K562 (cell line): ENCODE data around the gene PEX11B. TPM values are rescaled to one million over a fixed set of nuclear protein-coding genes. Genes with fewer than 3 reads are reported as not detected.
A peak's percentile ranks its signal among the peaks of the same experiment; 100 is the strongest.

ENCODE experiments used
- ATAC-seq: fragments of 200-7000 bp; cut with Tn5 transposase; 3 replicates; pipeline ENCODE4 v1.9.1; 2020; ENCODE audit warnings: moderate library complexity
- BruUV-seq: library from RNA; stranded (reverse); fragments of 400-500 nt; replicated peaks from 2 replicates; lab custom pipeline; 2021; lab: Mats Ljungman, UMichigan
- CTCF ChIA-PET: fragments of 300-600 bp; formaldehyde crosslinking; extraction: SDS; loops from one replicate; lab custom pipeline; 2021; ENCODE audit warnings: low intra/inter-chr PET ratio; lab: Yijun Ruan, JAX
- POLR2A ChIA-PET: fragments of 300-600, 350-650 bp; sonication (Branson Sonifier 250); formaldehyde crosslinking; extraction: SDS; loops from one replicate; lab custom pipeline; 2021; ENCODE audit warnings: antibody characterized with exemption, inconsistent platforms; lab: Yijun Ruan, JAX
- DNase-seq, 4 experiments: peaks; one replicate each; pipeline versions ENCODE4 v3.0.0 to v3.0.0-alpha.2; 2011 to 2018; ENCODE audit warnings: low spot score in 3 of 4, mixed read lengths in 3 of 4; ENCODE audit errors: extremely low read depth in 1 of 4
- FAIRE-seq: peaks from 2 replicates; lab custom pipeline; 2011; peaks lifted over from hg19 to GRCh38; lab: Jason Lieb, UNC
- H2AFZ ChIP-seq: 2 replicates; pipeline ENCODE4 v1.6.0; 2011; ENCODE audit warnings: low read depth, low read length, control low read depth, inconsistent platforms
- H3K27ac ChIP-seq: fragments of 200-600 bp; 3 replicates; pipeline ENCODE4 v1.8.0; 2011; ENCODE audit warnings: low read depth, mild to moderate bottlenecking, control low read depth, inconsistent platforms, low read length, moderate library complexity, mixed read lengths; ENCODE audit errors: extremely low read depth
- H3K27me3 ChIP-seq, 2 experiments: fragments of 300-600 bp in 1 of 2; 2 replicates in 1 of 2; 3 replicates in 1 of 2; pipeline versions ENCODE4 v1.6.0 to v1.8.0; 2011; ENCODE audit warnings: inconsistent platforms in 2 of 2, low read length in 2 of 2, mild to moderate bottlenecking in 1 of 2, mixed read lengths in 1 of 2, moderate library complexity in 1 of 2; ENCODE audit not compliant: control insufficient read depth in 2 of 2, insufficient read depth in 2 of 2
- H3K36me3 ChIP-seq: fragments of 300-600 bp; 3 replicates; pipeline ENCODE4 v1.8.0; 2011; ENCODE audit warnings: mild to moderate bottlenecking, low read length, inconsistent platforms; ENCODE audit not compliant: control insufficient read depth, insufficient read depth
- H3K4me1 ChIP-seq, 2 experiments: fragments of 200-600 bp in 1 of 2; replicated peaks in 1 of 2; 2 replicates in 1 of 2; 3 replicates in 1 of 2; pipeline versions ENCODE4 v1.5.1 to v1.8.0; 2011; ENCODE audit warnings: inconsistent platforms in 2 of 2, low read length in 2 of 2, mild to moderate bottlenecking in 1 of 2, mixed read lengths in 1 of 2, moderate library complexity in 1 of 2; ENCODE audit not compliant: control insufficient read depth in 2 of 2, insufficient read depth in 2 of 2
- H3K4me2 ChIP-seq: 2 replicates; pipeline ENCODE4 v1.6.1; 2011; ENCODE audit warnings: low read length, control low read depth, inconsistent platforms, mixed read lengths; ENCODE audit not compliant: insufficient read depth
- H3K4me3 ChIP-seq: fragments of 200-600 bp; sonication (generic), shearing (Covaris generic); 2 replicates; pipeline ENCODE4 v1.5.1; 2016; ENCODE audit warnings: control low read depth, inconsistent platforms
- H3K79me2 ChIP-seq: fragments of 200-600 bp; 3 replicates; pipeline ENCODE4 v1.8.0; 2011; ENCODE audit warnings: low read length, inconsistent platforms; ENCODE audit not compliant: control insufficient read depth, insufficient read depth
- H3K9ac ChIP-seq, 2 experiments: 2 replicates each; pipeline versions ENCODE4 v1.6.0 to v1.6.1; 2011; ENCODE audit warnings: low read depth in 2 of 2, low read length in 2 of 2, control low read depth in 1 of 2, inconsistent platforms in 1 of 2, mild to moderate bottlenecking in 1 of 2, mixed read lengths in 1 of 2; ENCODE audit not compliant: insufficient read depth in 1 of 2
- H3K9me1 ChIP-seq: one replicate; pipeline ENCODE4 v1.6.0; 2011; ENCODE audit warnings: inconsistent platforms, mild to moderate bottlenecking, low read length, moderate library complexity; ENCODE audit not compliant: control insufficient read depth, insufficient read depth
- H3K9me3 ChIP-seq: replicated peaks from 2 replicates; pipeline ENCODE4 v1.5.1; 2011; ENCODE audit warnings: low read depth, low read length, inconsistent platforms; ENCODE audit not compliant: control insufficient read depth, insufficient read depth
- H4K20me1 ChIP-seq: replicated peaks from 2 replicates; pipeline ENCODE4 v1.6.1; 2011; ENCODE audit warnings: low read length, inconsistent platforms, mixed read lengths; ENCODE audit not compliant: control insufficient read depth, insufficient read depth
- BRF2 ChIP-seq: IDR thresholded peaks from 3 replicates; pipeline ENCODE4 v1.6.1; 2011; ENCODE audit warnings: borderline replicate concordance, mild to moderate bottlenecking; ENCODE audit not compliant: insufficient read length, insufficient read depth
- CEBPG ChIP-seq, 3 experiments: fragments of 200-800 bp in 1 of 3; sonication (Bioruptor generic) in 1 of 3; sonication (generic) in 1 of 3; formaldehyde crosslinking in 1 of 3; IDR thresholded peaks in 2 of 3; conservative IDR thresholded peaks in 1 of 3; 2 replicates each; pipeline versions ENCODE4 v1.6.1 to v1.8.0; 2016 to 2022; ENCODE audit warnings: missing compliant biosample characterization in 2 of 3, missing genetic modification characterization in 2 of 3, mild to moderate bottlenecking in 1 of 3, missing genetic modification reagents in 1 of 3
- CREB3L1 ChIP-seq: fragments of 450-650 bp; IDR thresholded peaks from 2 replicates; pipeline ENCODE4 v1.6.1; 2014; ENCODE audit warnings: low read depth, mild to moderate bottlenecking, moderate library complexity, borderline replicate concordance
- MECOM ChIP-seq: fragments of 250-450 bp; sonication (Bioruptor Pico); IDR thresholded peaks from 2 replicates; pipeline ENCODE4 v1.8.0; 2022; ENCODE audit warnings: inconsistent platforms
- MYNN ChIP-seq, 2 experiments: sonication (generic); formaldehyde crosslinking in 1 of 2; IDR thresholded peaks; 2 replicates each; pipeline versions ENCODE4 v1.5.0 to v1.6.1; 2016 to 2020; ENCODE audit warnings: antibody characterized with exemption in 1 of 2, missing genetic modification reagents in 1 of 2
- PRDM10 ChIP-seq: fragments of 450-650 bp; IDR thresholded peaks from 2 replicates; pipeline ENCODE4 v1.6.1; 2018; ENCODE audit not compliant: partially characterized antibody
- RBBP5 ChIP-seq: fragments of 200-600 bp; sonication (generic); IDR thresholded peaks from 2 replicates; pipeline ENCODE4 v1.6.1; 2012; ENCODE audit warnings: borderline replicate concordance, mild to moderate bottlenecking, low read length, control low read depth, inconsistent platforms; ENCODE audit not compliant: insufficient read depth, poor library complexity, severe bottlenecking
- VEZF1 ChIP-seq: fragments of 200-800 bp; sonication (Bioruptor generic); IDR thresholded peaks from 2 replicates; pipeline ENCODE4 v1.6.1; 2017; ENCODE audit warnings: missing genetic modification characterization, missing compliant biosample characterization
- ZC3H4 ChIP-seq: sonication (generic); formaldehyde crosslinking; IDR thresholded peaks from 2 replicates; pipeline ENCODE4 v1.9.0; 2021; ENCODE audit warnings: missing genetic modification reagents, borderline replicate concordance
- ZNF311 ChIP-seq: fragments of 250-450 bp; sonication (Bioruptor Pico); IDR thresholded peaks from 2 replicates; pipeline ENCODE4 v1.4.0; 2020; ENCODE audit warnings: mild to moderate bottlenecking, moderate library complexity
- ZNF644 ChIP-seq: fragments of 200-800 bp; sonication (Bioruptor generic); IDR thresholded peaks from 2 replicates; pipeline ENCODE4 v1.6.1; 2016; ENCODE audit warnings: low read depth, missing genetic modification characterization, missing compliant biosample characterization
- WGBS: fragments of 100-300 bp; shearing (Covaris generic); methylation state at CpG from one replicate; pipeline ENCODE4 v1.1.6; 2016; ENCODE audit warnings: low coverage, mixed read lengths; ENCODE audit not compliant: insufficient coverage; ENCODE audit errors: missing lambda C conversion rate; 5-methylcytosine and 5-hydroxymethylcytosine counted together
- in situ Hi-C: fragments of 300-500 bp; cut with MboI; formaldehyde crosslinking; loops from 4 replicates; pipeline ENCODE4 v1.15.0; 2018; ENCODE audit warnings: inconsistent platforms, mixed read lengths
- intact Hi-C: fragments of 100-400 bp; cut with micrococcal nuclease; formaldehyde crosslinking; loops from 2 replicates; pipeline ENCODE4 v1.14.2; 2022
- polyA plus RNA-seq, 8 experiments: library from polyadenylated mRNA; depleted of rRNA in 4 of 8; stranded (reverse) in 5 of 8; unstranded in 3 of 8; fragments of >200 nt; fragmentation: Nextera tagmentation in 2 of 8; fragmentation: Illumina TruSeq in 1 of 8; extraction: Ambion mirVana in 2 of 8; extraction: Trizol in 1 of 8; gene quantifications; 2 replicates each; pipeline versions ENCODE4 v1.2.1 to v1.2.3, GENCODE V29; 2011 to 2014; ENCODE audit warnings: inconsistent platforms in 1 of 8, missing spikeins in 1 of 8
- total RNA-seq, 7 experiments: library from RNA; depleted of rRNA in 6 of 7; stranded (reverse); fragments of >200 nt in 6 of 7; fragmentation: Illumina TruSeq in 2 of 7; extraction: Trizol in 2 of 7; gene quantifications; 2 replicates each; pipeline versions ENCODE4 v1.2.1 to v1.2.3, GENCODE V29; 2011 to 2021; ENCODE audit warnings: low replicate concordance in 1 of 7

PEX11B gene
- total and polyA plus RNA-seq, 9 of the 15 experiments (the other 6 are each of a cell fraction or from before 2014, with no cell fraction given): 13.2 to 60.0 (median 21.7) TPM

- TF ChIP-seq ZNF644 (tag) (no peak), MYNN (IDR thresholded peaks at IDR 0.05) (no peak), MYNN (CRISPR knock-in tag; IDR thresholded peaks at IDR 0.05) (no peak), CREB3L1 (no peak), RBBP5 (peak; percentile 58), MECOM (CRISPR knock-in tag) (0 out of 2 replicates have a peak, but pooled peaks have one; percentile 27), VEZF1 (CRISPR knock-in tag) (peak; percentile 36; the same call in 1 of the 2 replicates)
Measured at GRCh38 chr1:145879775-145880174, 38.7 kb downstream of the PEX11B start (continued).

- no peak overlapping the region for H3K4me2 ChIP-seq
- 35% methylated on average over 2 of the region's 2 CpGs for WGBS
- no peak overlapping the region for H3K27ac ChIP-seq
- FAIRE-seq (no peak), ATAC-seq (peak; percentile 23; the same call in 1 of the 3 replicates), DNase-seq (no peak)
- no peaks in the 10 kb centered on the region for H3K79me2 ChIP-seq
- H3K4me1 ChIP-seq: peaks cover 20 to 37% of the 10 kb centered on the region in 2 experiments
- no peak overlapping the region for H3K4me3 ChIP-seq
- in situ Hi-C loops (no loop called here), intact Hi-C loops (no loop called here)
- ChIA-PET CTCF (no interaction called here), POLR2A (interaction anchor here (0.5 to 2.4 kb wide), 5 partner anchors 8 to 160 kb away, joined by 3 to 6 read pairs (median 4); no protein-coding TSS in a partner anchor)
- H3K36me3 ChIP-seq: no peaks in the 10 kb centered on the region
- peak overlapping the region; percentile 83 for H2AFZ ChIP-seq
- H3K9me1 ChIP-seq: no peaks in the 10 kb centered on the region
- no peak overlapping the region for H3K9ac ChIP-seq
- no peaks in the 10 kb centered on the region for H3K27me3 ChIP-seq
- H3K9me3 ChIP-seq: no peaks in the 10 kb centered on the region
- no TSS peak for BruUV-seq
- no peaks in the 10 kb centered on the region for H4K20me1 ChIP-seq
- TF ChIP-seq PRDM10 (peak; percentile 45), ZNF311 (CRISPR knock-in tag) (no peak), BRF2 (no peak), CEBPG (CRISPR knock-in tag; IDR thresholded peaks at IDR 0.05) (no peak), CEBPG (tag; conservative IDR thresholded peaks at IDR 0.05 in 1 of 2, IDR thresholded peaks at IDR 0.05 in 1 of 2) (peak in 1 of 2 experiments; percentile 22; a peak in 1 of 4 replicates), ZC3H4 (no peak)
Measured at GRCh38 chr1:145878724-145879123, 39.8 kb downstream of the PEX11B start.
